CD4-positive, alpha-beta T cell treated with Interleukin-12 subunit alpha and Interleukin-12 subunit beta, for 1 hour (primary cell): ENCODE results near the gene RNF152.
"Not testable (repeated sequence)": the region's sequence is repeated elsewhere in the genome, so short reads cannot be mapped to it uniquely, and the experiment has no call there.

Source experiments
- DNase-seq: peaks from one replicate; pipeline ENCODE4 v3.0.0-alpha.2; 2020

RNF152 gene

GRCh38 chr18:61808286-61808685, 84.5 kb downstream of the RNF152 start:
- no peak for DNase-seq

DNA sequence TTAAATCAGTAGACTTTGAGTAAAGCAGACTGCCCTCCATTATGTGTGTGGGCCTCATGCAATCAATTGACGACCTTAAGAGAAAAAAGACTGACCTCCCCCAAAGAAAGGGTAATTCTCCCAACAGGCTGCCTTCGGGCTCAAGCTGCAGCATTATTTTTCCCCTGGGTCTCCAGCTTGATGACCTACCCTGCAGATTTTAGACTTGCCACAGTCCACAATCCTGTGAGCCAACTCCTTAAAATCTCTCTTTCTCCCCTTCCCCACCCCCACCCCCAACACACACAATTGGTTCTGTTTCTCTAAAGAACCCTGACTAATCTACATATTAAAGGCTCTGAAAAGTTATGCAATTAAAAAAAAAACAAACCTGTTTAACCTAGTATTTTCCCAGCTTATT, 89.4 kb downstream of the RNF152 start:
- DNase-seq = no peak

DNA sequence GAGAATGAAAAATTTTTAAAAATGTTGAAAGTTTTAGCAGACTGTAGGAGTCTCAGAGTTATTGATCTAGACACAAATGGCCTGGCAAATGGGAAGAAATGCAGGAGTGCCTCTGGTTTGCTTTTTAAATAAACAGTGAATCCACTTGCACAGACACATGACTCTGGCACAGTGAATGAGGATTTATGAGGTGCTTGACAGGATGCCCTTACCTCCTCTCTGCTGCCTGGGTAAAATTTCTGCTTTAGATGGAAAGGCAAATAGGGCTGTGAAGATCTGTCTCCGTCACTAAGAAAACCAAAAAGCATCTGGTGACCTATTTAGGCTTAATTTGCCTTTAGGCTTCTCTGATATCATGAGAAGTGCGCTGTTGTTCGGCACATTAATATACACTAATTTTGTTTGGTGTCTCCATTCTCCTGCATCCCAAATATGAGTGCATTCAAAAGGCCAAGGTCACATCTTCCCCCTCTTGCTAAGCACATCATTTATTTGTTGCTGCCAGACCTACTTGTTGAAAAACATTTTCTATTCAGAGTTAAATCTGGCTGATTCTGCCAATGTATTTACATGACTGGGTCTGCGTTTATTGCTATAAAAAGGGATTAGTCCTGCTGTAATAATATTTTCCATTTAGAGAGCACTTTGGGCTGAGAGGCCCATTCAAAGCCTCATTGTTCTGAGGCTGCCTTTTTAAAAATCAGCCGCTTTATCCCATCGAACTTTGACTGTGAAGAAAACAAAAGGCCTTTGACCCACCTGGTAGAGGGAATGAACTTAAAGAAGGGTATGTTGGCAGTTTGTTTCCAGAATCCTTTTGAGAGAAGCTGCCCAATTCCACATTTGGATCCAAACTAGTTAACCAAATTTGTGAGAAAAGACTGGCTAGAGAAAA, 94.9 kb downstream of the RNF152 start:
- no peak for DNase-seq

DNA sequence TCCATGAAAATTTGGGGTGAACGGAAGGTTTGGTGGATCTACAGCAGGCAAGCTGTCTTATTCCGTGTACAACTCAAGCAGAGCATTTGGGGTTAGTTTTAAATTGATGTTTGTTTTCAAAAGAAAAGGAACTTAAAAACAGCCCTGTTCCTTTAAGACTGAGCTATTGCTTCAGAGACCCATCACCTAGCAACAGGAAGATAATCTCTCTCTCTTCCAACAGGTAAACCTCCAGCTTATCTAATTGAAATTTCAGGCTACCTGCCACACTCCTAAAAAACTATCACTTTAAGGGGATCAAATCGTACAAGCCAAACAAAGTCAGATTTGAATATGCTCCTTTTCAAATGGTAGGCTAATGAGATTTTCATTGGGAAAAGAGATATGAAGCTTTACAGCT, 101.8 kb downstream of the RNF152 start:
- DNase-seq = no peak

DNA sequence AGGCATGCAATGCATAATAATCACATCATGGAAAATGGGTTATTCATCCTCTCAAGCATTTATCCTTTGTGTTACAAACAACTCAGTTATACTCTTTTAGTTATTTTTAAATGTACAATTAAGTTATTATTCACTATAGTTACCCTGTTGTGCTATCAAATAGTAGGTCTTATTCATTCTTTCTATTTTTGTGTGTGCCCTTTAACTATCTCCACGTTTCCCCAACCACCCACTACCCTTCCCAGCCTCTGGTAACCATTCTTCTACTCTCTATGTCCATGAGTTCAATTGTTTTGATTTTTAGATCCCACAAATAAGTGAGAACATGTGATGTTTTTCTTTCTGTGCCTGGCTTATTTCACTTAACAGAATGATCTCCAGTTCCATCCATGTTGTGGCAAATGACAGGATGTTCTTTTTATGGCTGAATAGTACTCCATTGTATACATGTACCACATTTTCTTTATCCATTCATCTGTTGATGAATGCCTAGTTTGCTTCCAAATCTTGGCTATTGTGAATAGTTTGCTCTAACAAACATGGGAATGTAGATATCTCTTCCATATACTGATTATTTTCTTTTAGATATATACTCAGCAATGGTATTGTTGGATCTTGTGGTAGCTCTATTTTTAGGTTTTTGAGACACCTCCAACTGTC, 105.7 kb downstream of the RNF152 start:
- DNase-seq = not testable (repeated sequence)

GRCh38 chr18:61785588-61785987, 107.2 kb downstream of the RNF152 start:
- DNase-seq = no peak

DNA sequence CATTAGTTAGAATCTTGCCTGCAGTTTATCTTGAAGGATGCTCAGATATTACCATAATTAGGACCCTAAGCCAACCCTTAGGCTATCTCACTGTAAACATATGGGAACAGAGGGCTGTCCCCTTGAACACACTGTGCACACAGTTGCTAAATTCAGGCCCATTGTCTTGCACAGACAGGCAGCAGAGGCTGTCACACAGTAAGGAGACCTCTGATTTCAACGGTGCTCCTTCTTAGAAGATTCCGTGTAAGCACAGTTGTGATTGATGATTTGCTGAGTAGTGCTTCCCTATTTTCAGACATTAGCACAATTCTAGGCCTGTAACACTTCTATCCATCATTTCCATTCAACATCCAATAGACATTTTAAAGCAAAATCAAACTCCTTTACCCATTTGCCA, 108.0 kb downstream of the RNF152 start:
- no peak for DNase-seq

DNA sequence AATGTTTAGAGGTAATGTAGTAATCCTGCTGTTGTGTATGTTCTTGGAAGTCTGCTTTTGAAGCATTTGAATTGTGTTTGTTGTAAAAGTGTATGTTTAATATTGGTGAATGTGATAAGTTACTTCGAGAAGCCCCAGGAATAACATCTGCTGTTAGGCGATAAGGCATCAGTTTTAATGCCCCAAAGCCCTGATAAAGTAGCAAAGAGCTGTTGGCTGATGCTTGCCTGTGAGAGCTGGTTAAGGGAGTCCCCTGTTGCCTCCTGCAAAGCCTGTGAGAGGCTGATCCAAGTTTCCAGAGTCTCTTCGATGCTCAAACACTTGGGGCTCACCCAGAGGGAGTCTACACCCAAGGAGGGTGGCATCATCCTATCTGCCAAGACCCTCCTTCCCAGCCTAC, 110.3 kb downstream of the RNF152 start:
- no peak for DNase-seq

GRCh38 chr18:61776201-61776600, 116.6 kb downstream of the RNF152 start:
- not testable (repeated sequence) for DNase-seq

- no peak for DNase-seq
These were observed 118.0 kb downstream of the RNF152 start for GRCh38 chr18:61774846-61775245.

DNA sequence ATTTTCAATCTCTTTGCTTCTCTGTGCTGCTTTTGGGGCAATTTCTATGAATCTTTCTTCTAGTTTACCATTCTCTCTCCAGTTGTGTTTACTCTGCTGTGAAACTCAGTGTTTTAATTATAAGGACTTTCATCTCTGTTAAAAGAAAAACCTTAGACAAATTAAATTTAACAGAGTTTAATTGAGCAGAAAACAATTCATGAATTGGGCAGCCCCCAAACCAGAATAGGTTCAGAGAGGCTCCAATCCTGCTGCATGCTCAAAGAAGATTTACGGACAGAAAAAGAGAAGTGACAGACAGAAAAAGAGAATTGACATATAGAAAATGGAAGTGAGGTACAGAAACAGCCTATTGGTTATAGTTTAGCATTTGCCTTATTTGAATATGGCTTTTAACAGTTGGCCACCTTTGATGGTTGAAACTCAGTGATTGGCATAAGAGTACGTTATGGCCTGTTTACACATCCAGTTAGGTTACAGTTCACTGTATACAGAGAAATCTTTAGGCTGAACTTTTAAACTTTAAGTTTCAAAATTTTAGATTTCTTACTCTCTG, 120.4 kb downstream of the RNF152 start:
- DNase-seq = no peak

DNA sequence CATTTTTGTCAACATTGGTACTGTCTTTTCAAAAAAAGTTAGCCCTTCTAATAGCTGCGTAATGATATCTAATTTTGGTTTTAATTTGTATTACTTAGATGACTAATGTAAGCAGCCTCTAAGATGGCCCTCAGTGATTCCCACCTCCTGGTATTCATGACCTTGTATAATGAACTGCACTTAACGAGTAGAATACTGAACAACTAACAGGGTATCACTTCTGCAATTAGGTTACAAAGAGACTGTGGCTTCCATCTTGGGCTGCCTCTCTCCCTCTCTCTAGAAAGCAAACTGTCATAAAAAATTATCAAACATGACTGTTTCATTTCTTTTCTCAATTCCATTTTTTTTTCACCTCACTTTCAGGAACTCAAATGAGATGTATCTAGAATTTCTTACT, 120.9 kb downstream of the RNF152 start:
- DNase-seq = no peak

GRCh38 chr18:61770279-61770678, 122.5 kb downstream of the RNF152 start:
- no peak for DNase-seq

- no peak for DNase-seq
These were observed 126.4 kb downstream of the RNF152 start for GRCh38 chr18:61766266-61766884.

GRCh38 chr18:61765097-61765496, 127.7 kb downstream of the RNF152 start:
- DNase-seq = no peak

GRCh38 chr18:61764381-61764780, 128.4 kb downstream of the RNF152 start:
- DNase-seq = peak; percentile 3

DNA sequence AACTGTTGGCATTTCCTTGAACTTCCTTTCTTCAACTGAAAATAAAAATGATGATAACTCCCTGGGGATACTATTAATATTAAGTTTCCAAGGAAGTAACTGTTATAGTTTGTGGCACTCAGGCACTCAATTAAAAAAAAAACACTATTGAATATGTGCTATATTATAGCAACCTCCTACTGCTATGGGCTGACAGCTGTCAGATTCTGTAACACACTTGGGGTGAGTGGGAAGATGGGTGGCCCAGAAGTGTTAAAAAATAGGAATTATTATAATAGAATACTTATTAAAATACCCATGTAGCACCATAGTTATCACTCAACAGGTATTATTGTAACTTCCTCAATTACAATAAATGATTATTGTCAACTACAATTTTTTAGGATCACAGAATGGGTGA, 130.9 kb downstream of the RNF152 start:
- no peak for DNase-seq
